NCI-H748 (cell line): ENCODE results near the gene IGFBP6.
"Not testable (repeated sequence)": the region's sequence is repeated elsewhere in the genome, so short reads cannot be mapped to it uniquely, and the experiment has no call there.

ENCODE experiments used
- DNase-seq: peaks from one replicate; lab custom pipeline; 2025; ENCODE audit not compliant: unreplicated experiment; lab: John Stamatoyannopoulos, UW

The IGFBP6 gene

DNA sequence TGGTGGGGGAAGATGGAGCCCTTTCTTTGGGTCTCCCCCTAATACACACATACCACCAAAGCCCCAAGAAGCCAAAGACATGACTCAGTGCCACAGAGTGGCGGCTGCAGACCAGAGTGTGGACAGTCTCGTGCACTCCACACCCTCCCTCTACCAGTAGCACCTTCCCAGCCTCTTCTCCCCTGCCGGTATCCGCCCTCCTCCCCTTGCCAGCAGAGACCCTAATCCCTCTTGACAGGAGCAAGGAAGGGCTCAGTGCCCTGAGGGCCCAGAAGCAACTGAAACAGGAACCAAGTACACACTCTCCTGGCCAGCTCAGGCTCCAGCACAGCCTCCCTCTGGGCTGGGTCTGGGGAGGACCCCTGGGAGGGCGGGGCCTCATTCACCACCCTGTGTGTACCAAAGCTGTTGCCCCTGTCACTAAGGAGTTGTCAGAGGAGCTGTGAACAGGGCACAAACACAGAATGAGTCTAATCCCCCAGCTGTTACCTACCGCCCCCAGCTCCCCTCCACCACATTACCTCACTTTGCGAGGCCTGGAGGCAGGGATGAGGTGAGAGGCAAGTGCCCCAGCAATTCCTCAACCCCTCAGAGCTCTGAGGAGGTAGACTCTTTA, 26.5 kb upstream of the IGFBP6 start:
- no peak for DNase-seq

DNA sequence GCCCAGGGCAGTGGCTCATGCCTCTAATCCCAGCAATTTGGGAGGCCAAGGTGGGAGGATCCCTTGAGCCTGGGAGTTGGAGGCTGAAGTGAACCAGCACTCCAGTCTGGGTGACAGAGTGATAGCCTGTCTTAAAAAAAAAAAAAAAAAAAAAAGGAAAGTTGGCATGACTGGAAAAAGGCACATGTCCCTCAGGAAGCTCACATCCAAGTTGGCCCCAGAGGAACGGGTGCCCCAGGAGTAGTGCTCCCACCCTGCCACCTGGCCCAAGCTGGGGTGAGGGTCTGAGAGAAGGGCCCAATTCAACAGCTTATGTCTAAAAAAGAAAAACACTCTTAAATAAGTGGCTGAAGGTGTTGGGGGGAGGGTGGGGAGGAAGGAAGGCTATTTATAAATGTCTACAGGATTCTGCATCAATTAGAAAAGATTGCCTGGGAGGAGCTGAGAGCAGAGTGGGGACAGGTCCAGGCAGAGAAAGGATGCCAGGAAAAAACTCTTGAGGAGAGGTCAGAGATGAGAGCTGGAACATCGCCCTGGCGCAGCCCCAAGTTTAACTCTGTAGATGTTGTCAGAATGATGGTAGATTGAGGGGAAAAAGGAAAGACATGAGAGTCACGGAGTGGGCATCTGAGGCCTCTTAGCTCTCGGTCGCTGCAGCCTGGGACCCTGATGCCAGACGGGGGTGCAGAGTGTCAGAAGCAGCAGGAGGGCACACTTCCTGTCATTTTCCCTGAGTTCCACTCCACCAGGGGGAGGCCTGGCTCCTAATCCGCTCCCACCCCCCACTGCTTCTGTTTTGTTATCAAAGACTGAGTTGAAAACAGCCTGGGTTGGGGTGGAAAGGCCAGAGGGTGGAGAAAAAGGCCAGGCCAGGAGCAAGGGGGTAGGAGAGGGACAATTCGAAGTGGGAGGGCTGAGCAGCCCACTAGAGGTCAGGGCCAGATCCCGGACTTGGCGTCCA, 25.6 kb upstream of the IGFBP6 start:
- no peak for DNase-seq

DNA sequence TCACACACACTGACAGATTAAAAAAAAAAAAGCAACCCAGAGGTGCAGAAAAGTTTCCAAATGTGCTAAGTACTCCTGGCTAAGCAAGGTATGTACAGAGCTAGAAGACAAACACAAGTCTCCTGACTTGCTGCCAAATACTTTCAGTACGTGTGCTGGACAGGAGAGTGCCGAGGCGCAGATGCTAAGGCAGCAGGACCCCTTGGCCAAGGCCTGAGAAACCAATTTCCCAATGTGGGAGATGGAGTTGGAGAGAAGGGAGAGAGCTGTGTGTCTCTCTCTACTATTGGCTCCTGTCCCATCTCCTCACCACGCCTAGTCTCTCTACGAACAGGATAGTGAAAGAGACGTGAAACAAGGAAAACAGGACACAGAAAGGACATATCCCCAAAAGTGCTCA, 23.6 kb upstream of the IGFBP6 start:
- no peak for DNase-seq

DNA sequence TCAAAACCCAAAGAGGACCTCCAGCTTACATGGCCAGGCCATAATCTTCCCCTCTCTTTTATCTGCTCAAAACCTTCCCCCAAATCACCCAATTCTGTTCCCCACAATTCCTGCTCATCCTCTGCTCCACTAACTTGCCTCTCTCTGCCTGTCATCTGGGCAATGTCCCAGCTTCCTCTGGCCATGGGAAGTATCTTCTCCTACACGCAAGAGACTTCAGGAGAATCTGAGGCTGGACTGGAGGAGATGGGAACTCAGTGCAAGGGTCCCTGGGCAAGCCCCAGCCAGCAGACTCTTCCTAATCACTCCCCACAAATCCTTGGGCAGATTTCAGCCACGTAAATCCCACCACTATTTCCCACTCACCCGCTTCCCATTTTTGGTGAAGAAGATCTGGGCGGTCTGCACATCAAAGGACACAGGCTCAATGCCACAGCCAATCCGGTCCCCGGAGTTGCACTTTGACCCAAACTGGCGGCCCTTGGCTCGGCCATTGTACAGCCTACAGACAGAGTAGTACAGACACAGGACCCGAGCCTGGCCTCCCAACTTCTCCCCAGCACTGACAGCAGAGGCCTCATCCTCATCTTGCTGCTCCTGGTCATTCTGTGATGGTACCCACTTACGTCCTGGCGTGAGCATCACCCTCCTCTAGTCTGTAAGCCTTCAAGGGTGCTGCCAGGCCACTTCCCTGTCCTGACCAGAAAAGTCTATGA, 23.0 kb upstream of the IGFBP6 start:
- no peak for DNase-seq

GRCh38 chr12:53074999-53075370, 22.5 kb upstream of the IGFBP6 start:
- DNase-seq: no peak

DNA sequence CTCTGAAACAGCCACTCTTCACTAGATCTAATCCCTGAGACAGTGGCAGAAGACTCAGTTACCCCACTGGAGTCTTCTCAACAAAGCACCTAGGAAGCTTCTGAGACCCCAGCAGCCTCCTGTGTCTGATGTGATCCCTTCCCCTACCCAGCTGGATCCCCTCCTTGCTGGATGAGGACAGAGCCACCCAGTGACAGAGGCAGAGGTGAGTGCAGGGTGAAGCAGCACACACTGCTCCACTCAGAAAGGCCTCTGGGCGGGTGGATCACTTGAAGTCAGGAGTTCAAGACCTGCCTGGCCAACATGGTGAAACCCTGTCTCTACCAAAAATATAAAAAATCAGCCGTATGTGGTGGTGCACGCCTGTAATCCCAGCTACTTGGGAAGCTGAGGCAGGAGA, 21.0 kb upstream of the IGFBP6 start:
- no peak for DNase-seq

GRCh38 chr12:53077030-53077429, 20.4 kb upstream of the IGFBP6 start:
- DNase-seq: no peak

DNA sequence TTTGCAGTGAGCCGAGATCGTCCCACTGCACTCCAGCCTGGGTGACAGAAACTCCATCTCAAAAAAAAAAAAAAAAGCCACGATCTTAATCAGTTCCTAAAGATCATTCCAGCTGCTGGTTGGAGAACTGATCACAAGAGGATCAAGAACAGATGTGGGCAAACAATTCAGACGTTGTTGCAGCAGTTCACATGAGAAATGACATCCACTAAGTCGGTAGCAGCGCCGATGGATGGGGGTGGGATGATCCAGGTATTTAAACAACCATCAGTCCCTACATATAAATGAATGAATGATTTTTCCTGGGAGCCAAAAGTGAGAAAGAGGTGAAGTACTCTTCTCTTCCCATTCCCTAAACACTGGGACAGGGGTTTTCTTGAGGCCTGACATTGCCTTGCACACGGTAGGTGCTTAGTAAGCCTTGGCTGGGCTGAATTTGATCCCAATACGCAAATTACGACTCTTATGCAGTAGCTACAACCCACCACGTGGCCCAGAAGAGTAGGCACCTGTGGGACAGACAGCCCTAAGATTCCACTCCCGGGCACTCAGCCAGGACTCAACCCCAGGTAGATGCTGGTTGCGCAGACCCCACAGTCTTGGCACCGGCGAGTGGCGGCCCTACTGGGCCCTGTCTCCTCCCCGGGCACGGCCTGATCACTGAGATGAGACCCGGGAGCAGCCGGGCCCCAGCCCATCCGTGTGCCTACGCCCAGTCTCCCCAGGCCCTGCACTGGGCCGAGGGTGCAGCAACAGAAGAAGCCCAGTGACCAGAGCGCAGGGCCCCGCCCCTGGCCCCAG, 18.8 kb upstream of the IGFBP6 start:
- no peak for DNase-seq

DNA sequence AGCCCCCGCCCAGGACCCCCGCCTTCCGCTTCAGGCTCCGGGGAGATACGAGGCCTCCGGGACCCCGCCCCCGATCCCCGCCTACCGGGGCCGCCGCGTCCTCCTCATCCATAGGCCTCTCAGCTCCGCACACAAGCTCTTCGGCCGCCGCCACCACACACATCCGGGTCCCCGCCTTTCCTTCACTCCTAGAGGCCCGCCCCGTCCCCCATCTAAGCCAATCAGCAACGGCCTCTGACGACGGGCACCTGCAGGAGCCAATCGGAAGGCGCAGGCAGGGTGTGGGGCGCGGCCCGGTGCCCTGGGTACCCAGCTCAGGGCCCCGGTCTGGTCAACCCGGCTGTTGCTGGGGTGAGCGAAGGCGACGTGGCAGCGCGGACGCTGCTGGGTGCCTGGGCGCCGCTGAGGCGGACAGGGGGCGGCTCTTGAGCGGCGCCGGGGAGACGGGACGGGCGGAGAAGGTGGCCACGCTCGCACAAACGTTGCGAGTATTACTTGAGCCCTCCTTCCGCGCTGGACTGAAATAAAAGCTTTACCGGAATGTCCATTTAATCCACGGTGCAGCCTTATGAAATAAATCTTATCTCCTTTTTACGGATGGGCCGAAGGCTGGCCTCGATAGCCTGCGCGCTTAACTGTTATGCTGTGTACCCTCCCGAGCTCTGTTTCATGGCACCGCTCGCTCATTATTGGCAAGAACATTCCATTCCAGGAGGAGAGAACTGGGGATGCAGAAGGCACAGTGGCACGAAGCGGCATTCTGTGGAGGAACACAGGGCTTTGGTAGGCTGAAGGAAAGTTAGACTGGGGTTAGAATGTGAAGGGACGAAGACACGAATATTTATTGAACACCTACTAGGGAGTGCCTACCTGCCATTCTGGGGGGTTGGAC, 18.0 kb upstream of the IGFBP6 start, which contains the start of gene SPRYD3:
Gene SPRYD3 (minus strand): TSS at position 165 of the 892 bp plus-strand sequence. CDS start 57 bp downstream, at position 108.
- peak; percentile 96 for DNase-seq

- DNase-seq: peak; percentile 16
Measured at GRCh38 chr12:53082637-53083175, 14.8 kb upstream of the IGFBP6 start.

- no peak for DNase-seq
Measured at GRCh38 chr12:53086361-53086760, 11.1 kb upstream of the IGFBP6 start.

DNA sequence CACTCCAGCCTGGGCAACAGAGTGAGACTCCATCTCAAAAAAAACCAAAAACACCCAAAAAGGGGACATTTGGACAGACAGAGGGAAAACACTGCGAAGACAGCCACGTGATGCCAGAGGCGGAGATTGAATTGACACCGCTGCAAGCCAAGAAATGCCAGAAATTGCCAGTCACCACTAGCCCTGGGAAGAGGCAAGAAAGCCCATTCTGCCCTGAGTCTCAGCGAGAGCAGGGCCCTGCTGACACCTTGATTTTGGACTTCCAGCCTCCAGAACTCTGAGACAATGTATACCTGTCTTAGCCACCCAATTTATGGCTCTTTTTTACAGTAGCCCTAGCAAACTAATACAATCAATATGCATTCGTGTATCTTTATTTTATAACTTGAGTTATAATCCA, 7.4 kb upstream of the IGFBP6 start:
- DNase-seq: no peak

- DNase-seq: no peak
Measured at GRCh38 chr12:53090554-53090953, 6.9 kb upstream of the IGFBP6 start.

DNA sequence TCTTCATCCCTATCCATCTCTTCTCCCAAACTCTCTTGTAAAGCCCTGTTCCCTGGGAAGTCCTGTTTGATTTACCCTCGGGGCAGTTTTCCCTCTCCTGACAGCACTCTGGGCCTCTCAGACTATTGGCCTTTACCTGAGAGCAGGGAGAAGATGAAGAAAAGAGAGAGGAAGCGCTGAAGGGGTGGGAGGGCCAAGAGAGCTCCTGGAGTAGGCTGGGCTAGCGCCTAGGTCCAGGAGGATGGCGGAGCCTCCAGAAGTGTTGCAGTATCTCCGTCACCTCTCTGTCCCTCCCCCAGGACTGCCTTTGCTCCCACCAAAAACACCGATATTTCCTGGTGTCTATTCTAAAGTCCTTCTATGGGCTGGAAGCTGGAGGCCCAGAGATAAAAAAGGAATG, 5.7 kb upstream of the IGFBP6 start:
- DNase-seq: no peak

- no peak for DNase-seq
Measured at GRCh38 chr12:53093777-53094393, 3.6 kb upstream of the IGFBP6 start.

- no peak for DNase-seq
Measured at GRCh38 chr12:53094394-53094787, 3.1 kb upstream of the IGFBP6 start.

- not testable (repeated sequence) for DNase-seq
Measured at GRCh38 chr12:53094796-53095595, 2.5 kb upstream of the IGFBP6 start.

- not testable (repeated sequence) for DNase-seq
Measured at GRCh38 chr12:53095596-53095895, 1.9 kb upstream of the IGFBP6 start.
